ENCODE results near the gene KLF12.
A peak's percentile ranks its signal among the peaks of the same experiment; 100 is the strongest.

Gene KLF12

GRCh38 chr13:74101436-74101835 lies 32.8 kb downstream of the KLF12 start:
- DNase-seq = no peak

DNA sequence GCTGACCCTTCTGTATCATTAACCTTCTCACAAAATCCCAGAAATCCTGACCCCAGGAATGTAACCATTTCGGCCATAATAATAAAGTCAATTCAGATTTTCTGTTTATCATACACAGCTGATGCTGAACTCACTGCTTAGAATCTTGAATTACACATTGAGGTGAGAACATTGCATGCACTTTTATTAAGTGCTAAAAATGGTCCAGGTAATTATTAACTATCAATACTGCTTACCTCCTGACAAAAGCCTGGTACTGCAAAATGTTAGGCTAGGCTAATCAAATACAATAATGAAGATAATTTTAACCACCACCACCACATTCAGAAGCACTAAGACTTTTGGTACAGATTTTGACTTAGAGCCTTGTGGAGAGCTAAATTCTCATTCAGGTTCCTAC lies 36.1 kb downstream of the KLF12 start:
- no peak for DNase-seq

DNA sequence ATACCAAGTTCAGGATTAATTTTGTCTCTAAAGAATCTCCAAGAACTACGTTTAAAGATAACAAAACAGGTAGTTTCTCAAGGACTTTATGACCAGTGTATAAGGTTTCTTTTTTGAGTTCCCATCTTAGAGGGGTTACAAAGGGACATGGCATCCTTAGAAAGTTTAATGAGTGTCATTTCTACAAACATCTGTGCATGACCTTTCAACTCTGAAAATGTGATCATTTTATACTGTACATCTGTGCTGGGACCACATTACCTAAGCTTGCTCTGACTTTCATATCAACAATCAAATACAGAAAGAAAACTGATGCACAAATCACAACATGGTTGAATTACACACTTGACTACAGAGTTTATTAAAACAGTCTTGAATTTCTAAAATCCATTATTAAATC lies 37.1 kb downstream of the KLF12 start:
- no peak for DNase-seq

DNA sequence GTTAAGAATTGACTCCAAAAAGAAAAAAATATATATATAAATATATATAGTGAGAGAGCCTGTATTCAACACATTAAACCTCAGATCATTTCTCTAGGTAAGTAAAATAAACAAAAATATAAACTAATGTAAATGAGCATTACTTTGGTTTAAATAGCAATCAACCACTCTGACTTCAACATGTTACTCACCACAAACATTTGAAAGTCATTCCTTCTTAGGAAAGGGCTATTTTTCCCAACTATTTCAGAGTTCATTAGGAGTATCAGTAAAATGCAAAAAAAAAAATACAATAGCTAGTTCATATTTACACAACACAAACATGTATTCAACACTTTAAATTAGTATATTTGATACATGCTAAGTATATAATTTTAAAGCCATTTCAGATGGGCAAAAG lies 40.5 kb downstream of the KLF12 start:
- DNase-seq = no peak

GRCh38 chr13:74092711-74093110 lies 41.5 kb downstream of the KLF12 start:
- no peak for DNase-seq

GRCh38 chr13:74090869-74091605 lies 43.2 kb downstream of the KLF12 start:
- DNase-seq = no peak

DNA sequence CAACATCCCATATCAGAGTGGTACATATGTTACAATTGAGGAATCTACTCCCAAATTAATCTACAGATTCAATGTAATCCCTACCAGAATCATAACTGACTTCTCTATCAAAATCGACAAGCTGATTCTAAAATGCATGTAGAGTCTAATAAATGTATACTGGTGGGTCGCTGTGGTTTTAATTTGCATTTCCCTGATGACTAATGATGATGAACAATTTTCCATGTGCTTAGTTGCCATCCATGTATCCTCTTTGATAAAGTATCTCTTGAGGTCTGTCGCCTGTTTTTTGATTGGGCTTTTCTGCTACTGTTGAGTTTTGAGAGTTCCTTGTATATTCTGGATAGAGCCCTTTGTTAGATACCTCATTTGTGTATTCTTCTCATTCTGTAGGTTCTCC lies 43.8 kb downstream of the KLF12 start:
- peak; percentile 38 for DNase-seq

- DNase-seq = no peak
Observed at GRCh38 chr13:74087357-74087756, 46.8 kb downstream of the KLF12 start.

All from EL (cell line).